H1 (cell line): ENCODE results near the gene PAPOLA. TPM values are rescaled to one million over a fixed set of nuclear protein-coding genes. Genes with fewer than 3 reads are reported as not detected.

Experiments
- CTCF ChIA-PET: fragments of 300-600 bp; sonication (Branson Sonifier 250); formaldehyde crosslinking; loops from one replicate; lab custom pipeline; 2021; ENCODE audit not compliant: partially characterized antibody; lab: Charles Lee
- POLR2A ChIA-PET: fragments of 300-600 bp; sonication (Branson Sonifier 250); formaldehyde crosslinking; loops from one replicate; lab custom pipeline; 2021; ENCODE audit warnings: inconsistent platforms; ENCODE audit not compliant: partially characterized antibody; lab: Charles Lee
- DNase-seq, 2 experiments: peaks; one replicate each; pipeline versions ENCODE4 v3.0.0 to v3.0.0-alpha.2; 2010 to 2022; ENCODE audit warnings: low spot score in 2 of 2, low read depth in 1 of 2, mixed read lengths in 1 of 2
- FAIRE-seq: peaks from 2 replicates; lab custom pipeline; 2011; peaks lifted over from hg19 to GRCh38; lab: Jason Lieb, UNC
- H2AFZ ChIP-seq: 2 replicates; pipeline ENCODE4 v1.8.1; 2012; ENCODE audit warnings: low read length, inconsistent platforms
- H2AK5ac ChIP-seq: 2 replicates; pipeline ENCODE4 v1.6.1; 2013; ENCODE audit warnings: low read depth, low read length
- H2BK120ac ChIP-seq: replicated peaks from 2 replicates; pipeline ENCODE3; 2013; ENCODE audit warnings: low read depth, low read length, inconsistent platforms
- H2BK12ac ChIP-seq: 2 replicates; pipeline ENCODE4 v1.6.1; 2013; ENCODE audit warnings: low read depth, low read length
- H2BK15ac ChIP-seq: 2 replicates; pipeline ENCODE4 v1.6.1; 2013; ENCODE audit warnings: low read length
- H2BK20ac ChIP-seq: 2 replicates; pipeline ENCODE4 v1.6.1; 2013; ENCODE audit warnings: low read length
- H2BK5ac ChIP-seq: 2 replicates; pipeline ENCODE4 v1.6.1; 2013; ENCODE audit warnings: low read depth, low read length
- H3K14ac ChIP-seq: 2 replicates; pipeline ENCODE4 v1.6.1; 2013; ENCODE audit warnings: inconsistent platforms; ENCODE audit not compliant: insufficient read length
- H3K18ac ChIP-seq: 2 replicates; pipeline ENCODE4 v1.6.1; 2013; ENCODE audit warnings: low read length; ENCODE audit errors: extremely low read depth
- H3K23ac ChIP-seq: 2 replicates; pipeline ENCODE4 v1.6.1; 2013; ENCODE audit warnings: inconsistent platforms; ENCODE audit not compliant: insufficient read length
- H3K23me2 ChIP-seq: 2 replicates; pipeline ENCODE4 v1.6.1; 2013; ENCODE audit warnings: low read depth, low read length
- H3K27ac ChIP-seq: 2 replicates; pipeline ENCODE4 v1.6.1; 2011; ENCODE audit warnings: low read depth, low read length, inconsistent platforms
- H3K27me3 ChIP-seq, 4 experiments: replicated peaks in 1 of 4; 1 replicate in 1 of 4; 2 replicates in 3 of 4; pipeline versions ENCODE4 v1.6.1 to v1.8.1; 2011 to 2013; ENCODE audit warnings: low read length in 3 of 4, mild to moderate bottlenecking in 3 of 4, inconsistent platforms in 2 of 4, mixed read lengths in 2 of 4, moderate library complexity in 1 of 4; ENCODE audit not compliant: control insufficient read depth in 3 of 4, insufficient read depth in 3 of 4; ENCODE audit errors: extremely low read depth in 1 of 4
- H3K36me3 ChIP-seq, 4 experiments: 2 replicates each; pipeline versions ENCODE4 v1.6.1 to v1.8.1; 2011 to 2013; ENCODE audit warnings: mild to moderate bottlenecking in 4 of 4, low read length in 3 of 4, moderate library complexity in 2 of 4, control low read depth in 1 of 4, inconsistent platforms in 1 of 4; ENCODE audit not compliant: insufficient read depth in 4 of 4, control insufficient read depth in 2 of 4
- H3K4ac ChIP-seq: replicated peaks from 2 replicates; pipeline ENCODE3; 2013; ENCODE audit warnings: low read length, low read depth, mixed read lengths, inconsistent platforms; ENCODE audit not compliant: insufficient read length
- H3K4me1 ChIP-seq, 4 experiments: replicated peaks in 1 of 4; 1 replicate in 1 of 4; 2 replicates in 3 of 4; pipeline versions ENCODE4 v1.6.1 to v1.8.1; 2011 to 2013; ENCODE audit warnings: low read length in 3 of 4, inconsistent platforms in 2 of 4, mixed read lengths in 1 of 4; ENCODE audit not compliant: insufficient read depth in 4 of 4, control insufficient read depth in 3 of 4
- H3K4me2 ChIP-seq, 2 experiments: 2 replicates each; pipeline versions ENCODE4 v1.6.1 to v1.8.1; 2011 to 2013; ENCODE audit warnings: low read depth in 2 of 2, low read length in 2 of 2, control low read depth in 1 of 2, inconsistent platforms in 1 of 2, mild to moderate bottlenecking in 1 of 2; ENCODE audit not compliant: insufficient read depth in 1 of 2
- H3K4me3 ChIP-seq, 4 experiments: fragments of 200-600, 300-600 bp in 1 of 4; sonication (generic), shearing (Covaris generic), sonication (Bioruptor Twin) in 1 of 4; 2 replicates each; pipeline versions ENCODE4 v1.5.1 to v1.8.1; 2011 to 2016; ENCODE audit warnings: low read length in 4 of 4, low read depth in 3 of 4, control low read depth in 2 of 4, inconsistent platforms in 2 of 4, mild to moderate bottlenecking in 2 of 4, mixed read lengths in 1 of 4, moderate library complexity in 1 of 4; ENCODE audit not compliant: insufficient read depth in 2 of 4; ENCODE audit errors: extremely low read depth in 1 of 4
- H3K56ac ChIP-seq: replicated peaks from 2 replicates; pipeline ENCODE3; 2013; ENCODE audit warnings: low read depth, mild to moderate bottlenecking, mixed read lengths, low read length, inconsistent platforms; ENCODE audit not compliant: insufficient read length
- H3K79me1 ChIP-seq: 2 replicates; pipeline ENCODE4 v1.6.1; 2013; ENCODE audit warnings: low read depth, low read length, control low read depth
- H3K79me2 ChIP-seq, 2 experiments: 2 replicates each; pipeline versions ENCODE4 v1.6.1 to v1.8.1; 2012 to 2013; ENCODE audit warnings: low read length in 2 of 2, mild to moderate bottlenecking in 2 of 2, inconsistent platforms in 1 of 2; ENCODE audit not compliant: insufficient read depth in 2 of 2, control insufficient read depth in 1 of 2
- H3K9ac ChIP-seq, 4 experiments: replicated peaks in 1 of 4; 1 replicate in 1 of 4; 2 replicates in 3 of 4; pipeline versions ENCODE4 v1.6.1 to v1.8.1; 2011 to 2013; ENCODE audit warnings: low read depth in 3 of 4, low read length in 3 of 4, control low read depth in 2 of 4, mild to moderate bottlenecking in 2 of 4, moderate library complexity in 2 of 4, inconsistent platforms in 1 of 4; ENCODE audit errors: extremely low read depth in 1 of 4
- H3K9me3 ChIP-seq, 2 experiments: 2 replicates each; pipeline versions ENCODE4 v1.6.1 to v1.8.1; 2012 to 2013; ENCODE audit warnings: mild to moderate bottlenecking in 2 of 2, moderate library complexity in 2 of 2, control low read depth in 1 of 2, inconsistent platforms in 1 of 2, low read depth in 1 of 2, low read length in 1 of 2, mixed read lengths in 1 of 2; ENCODE audit not compliant: insufficient read depth in 2 of 2
- H4K20me1 ChIP-seq, 2 experiments: replicated peaks in 1 of 2; 2 replicates each; pipeline versions ENCODE3 to v1.8.1; 2011 to 2013; ENCODE audit warnings: inconsistent platforms in 2 of 2, low read length in 2 of 2, mild to moderate bottlenecking in 1 of 2; ENCODE audit not compliant: insufficient read depth in 2 of 2, control insufficient read depth in 1 of 2
- H4K5ac ChIP-seq: 2 replicates; pipeline ENCODE4 v1.6.1; 2013; ENCODE audit warnings: low read length, low read depth, mixed read lengths, inconsistent platforms; ENCODE audit not compliant: insufficient read length
- H4K8ac ChIP-seq: 2 replicates; pipeline ENCODE4 v1.8.0; 2013; ENCODE audit warnings: mild to moderate bottlenecking, moderate library complexity, low read length, inconsistent platforms; ENCODE audit not compliant: insufficient read depth; ENCODE audit errors: extremely low read depth
- H4K91ac ChIP-seq: replicated peaks from 2 replicates; pipeline ENCODE3; 2013; ENCODE audit warnings: low read length, mixed read lengths, inconsistent platforms; ENCODE audit not compliant: insufficient read length
- CBX5 ChIP-seq: fragments of 300-800, 300-1000 bp; sonication (generic); IDR thresholded peaks from 2 replicates; pipeline ENCODE4 v1.7.1; 2016; ENCODE audit warnings: antibody characterized with exemption, low read length, low read depth
- EZH2 ChIP-seq: fragments of 200-600 bp; sonication (generic); IDR thresholded peaks from 2 replicates; pipeline ENCODE4 v1.7.1; 2012; ENCODE audit warnings: low read depth, mild to moderate bottlenecking, moderate library complexity, low read length, inconsistent platforms; ENCODE audit not compliant: severe bottlenecking
- SIN3A ChIP-seq, 2 experiments: IDR thresholded peaks in 1 of 2; conservative IDR thresholded peaks in 1 of 2; 2 replicates each; pipeline ENCODE4 v1.6.1; 2011 to 2012; ENCODE audit warnings: low read length in 2 of 2, improper control_type of control experiment in 1 of 2, low read depth in 1 of 2, mild to moderate bottlenecking in 1 of 2
- WGBS, 2 experiments: shearing (Covaris generic) in 1 of 2; methylation state at CpG; one replicate each; pipeline versions ENCODE4 v1.1.6 to v1.1.7; 2013 to 2015; ENCODE audit warnings: low lambda C conversion rate in 2 of 2, mixed read lengths in 2 of 2, inconsistent platforms in 1 of 2, low coverage in 1 of 2, missing lambda C conversion rate in 1 of 2; ENCODE audit not compliant: insufficient replicate concordance in 2 of 2, insufficient coverage in 1 of 2, insufficient read length in 1 of 2; ENCODE audit errors: extremely low coverage in 1 of 2, missing lambda C conversion rate in 1 of 2; 5-methylcytosine and 5-hydroxymethylcytosine counted together
- polyA plus RNA-seq, 7 experiments: library from polyadenylated mRNA; depleted of rRNA in 3 of 7; stranded (reverse) in 5 of 7; unstranded in 2 of 7; fragments of >200 nt in 5 of 7; fragments of 200-250 nt in 2 of 7; gene quantifications; 1 replicate in 5 of 7; 2 replicates in 1 of 7; 4 replicates in 1 of 7; pipeline versions ENCODE4 v1.2.1 to v1.2.3, GENCODE V29; 2011 to 2013; ENCODE audit warnings: missing spikeins in 2 of 7, mixed read lengths in 2 of 7
- total RNA-seq: library from RNA; stranded (reverse); fragmentation: NEBNext Ultra II Directional; extraction: Animal tissue kit (Norgen Biotek cat#: 25700); gene quantifications from 2 replicates; pipeline ENCODE4 v1.2.1, GENCODE V29; 2021

PAPOLA gene
- total and polyA plus RNA-seq, 2 of the 8 experiments (the other 6 are each of a cell fraction or from before 2014, with no cell fraction given) = 163 to 239 TPM

- Histone ChIP-seq H3K27ac (no peak overlapping the region), H4K91ac (no peak overlapping the region)
- CTCF ChIA-PET = interaction anchor here (0.7 to 10.6 kb wide), 24 partner anchors 10 to 415 kb away, joined by 3 to 87 read pairs (median 6); no protein-coding TSS in a partner anchor
- TF ChIP-seq EZH2 (no peak), SIN3A (conservative IDR thresholded peaks at IDR 0.05 in 1 of 2, IDR thresholded peaks at IDR 0.05 in 1 of 2; ENCODE audit: low read depth in 1 of 2, low read length in 2 of 2) (no peak), CBX5 (no peak)
These were observed 82.9 kb downstream of the PAPOLA start for GRCh38 chr14:96584907-96585671.

More at GRCh38 chr14:96584907-96585671, 82.9 kb downstream of the PAPOLA start:
- POLR2A ChIA-PET = no interaction called here
- H3K23me2 ChIP-seq = no peaks in the 10 kb centered on the region
- FAIRE-seq = no peak
- no peak overlapping the region for H4K5ac ChIP-seq
- no peak overlapping the region for H3K4me3 ChIP-seq
- no peaks in the 10 kb centered on the region for H3K79me1 ChIP-seq
- no peak for DNase-seq
- H3K23ac ChIP-seq = no peak overlapping the region
- H3K79me2 ChIP-seq = no peaks in the 10 kb centered on the region
- peaks cover 0 to 3% (median 0%) of the 10 kb centered on the region in 4 experiments; a peak in 1 of 7 replicates for H3K27me3 ChIP-seq
- H2BK15ac ChIP-seq = no peak overlapping the region
- peaks cover 0 to 6% (median 0%) of the 10 kb centered on the region in 4 experiments; a peak in 2 of 7 replicates for H3K4me1 ChIP-seq
- no peaks in the 10 kb centered on the region for H3K36me3 ChIP-seq
- no peak overlapping the region for H2BK5ac ChIP-seq
- H3K56ac ChIP-seq = no peak overlapping the region
- no peak overlapping the region for H4K8ac ChIP-seq
- H3K4me2 ChIP-seq = no peak overlapping the region
- H2AK5ac ChIP-seq = no peak overlapping the region
- no peak overlapping the region for H2AFZ ChIP-seq
- no peak overlapping the region for H2BK12ac ChIP-seq
- no peaks in the 10 kb centered on the region for H4K20me1 ChIP-seq
- no peak overlapping the region for H3K9ac ChIP-seq
- H3K14ac ChIP-seq = no peak overlapping the region
- no peak overlapping the region for H2BK20ac ChIP-seq
- no peak overlapping the region for H3K4ac ChIP-seq
- no peak overlapping the region for H3K18ac ChIP-seq
- no peaks in the 10 kb centered on the region for H3K9me3 ChIP-seq
- H2BK120ac ChIP-seq = no peak overlapping the region
- WGBS, 2 experiments = 82% methylated on average over 20 of the region's 20 CpGs; no CpG with 5 or more reads in 1 of the 2 experiments
